ENCODE measurements around the gene GLOD4.
"Not testable (repeated sequence)": the region's sequence is repeated elsewhere in the genome, so short reads cannot be mapped to it uniquely, and the experiment has no call there.

GLOD4 gene

GRCh38 chr17:801660-802059 lies 19.6 kb upstream of the GLOD4 start:
- no peak for DNase-seq

DNA sequence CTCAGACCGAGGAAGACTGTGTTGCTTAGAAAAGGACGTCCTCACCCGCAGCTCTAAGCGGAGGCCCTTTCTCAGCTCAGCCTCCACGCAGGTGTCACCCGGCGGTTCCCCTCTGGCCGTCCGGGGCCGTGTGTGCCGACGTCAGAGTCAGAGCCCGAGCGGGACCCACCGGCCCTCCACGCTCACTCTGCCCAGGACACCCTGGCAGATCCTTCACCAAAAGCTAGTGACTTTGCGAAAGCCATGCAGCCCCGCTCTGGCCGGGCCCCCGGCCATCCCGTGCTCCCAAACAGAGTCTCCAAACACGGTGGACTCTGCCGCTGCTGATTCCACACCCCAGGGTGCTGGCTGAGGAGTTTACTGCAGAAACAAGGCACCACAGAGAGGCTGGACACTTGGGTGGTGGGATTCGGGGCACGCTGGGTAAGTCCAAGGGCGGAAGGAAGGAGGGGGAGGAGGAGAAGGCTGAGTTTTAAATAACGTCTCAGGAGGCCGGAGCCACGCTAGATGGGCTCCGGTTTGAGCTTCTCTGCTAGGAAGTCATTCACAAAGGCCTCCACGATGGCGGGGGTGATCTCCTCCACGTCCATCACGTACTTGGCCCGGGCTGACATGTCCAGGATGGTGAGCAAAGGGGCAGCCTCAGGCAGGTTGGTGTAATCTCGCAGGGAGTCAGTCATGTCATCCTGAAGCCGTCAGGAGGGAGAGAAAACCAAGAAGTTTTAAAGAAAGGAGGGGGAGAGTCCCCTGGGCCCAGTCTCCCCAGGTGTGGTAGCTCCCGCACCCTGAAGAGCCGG lies 18.6 kb upstream of the GLOD4 start:
- no peak for DNase-seq

- DNase-seq, result no peak
Observed at GRCh38 chr17:799261-799660, 17.2 kb upstream of the GLOD4 start.

DNA sequence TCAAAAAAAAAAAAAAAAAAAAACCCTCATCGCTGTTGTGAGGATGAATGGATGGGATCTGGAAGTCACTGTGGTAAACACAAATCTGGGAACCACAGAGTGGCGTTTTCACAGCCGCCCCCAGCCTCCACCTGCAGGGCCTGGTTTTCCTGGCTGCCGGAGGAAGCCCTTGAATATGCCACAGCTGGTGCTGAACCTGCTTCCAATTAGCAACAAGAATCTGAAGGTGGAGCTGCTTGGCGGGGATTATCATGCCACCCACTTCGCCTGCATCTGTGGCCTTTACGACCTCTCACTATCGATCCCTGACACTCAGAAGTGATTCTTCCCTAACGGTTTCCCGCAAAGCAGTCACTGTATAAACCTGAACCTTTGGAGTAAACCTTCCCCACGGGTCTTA lies 16.2 kb upstream of the GLOD4 start:
- DNase-seq, result no peak

DNA sequence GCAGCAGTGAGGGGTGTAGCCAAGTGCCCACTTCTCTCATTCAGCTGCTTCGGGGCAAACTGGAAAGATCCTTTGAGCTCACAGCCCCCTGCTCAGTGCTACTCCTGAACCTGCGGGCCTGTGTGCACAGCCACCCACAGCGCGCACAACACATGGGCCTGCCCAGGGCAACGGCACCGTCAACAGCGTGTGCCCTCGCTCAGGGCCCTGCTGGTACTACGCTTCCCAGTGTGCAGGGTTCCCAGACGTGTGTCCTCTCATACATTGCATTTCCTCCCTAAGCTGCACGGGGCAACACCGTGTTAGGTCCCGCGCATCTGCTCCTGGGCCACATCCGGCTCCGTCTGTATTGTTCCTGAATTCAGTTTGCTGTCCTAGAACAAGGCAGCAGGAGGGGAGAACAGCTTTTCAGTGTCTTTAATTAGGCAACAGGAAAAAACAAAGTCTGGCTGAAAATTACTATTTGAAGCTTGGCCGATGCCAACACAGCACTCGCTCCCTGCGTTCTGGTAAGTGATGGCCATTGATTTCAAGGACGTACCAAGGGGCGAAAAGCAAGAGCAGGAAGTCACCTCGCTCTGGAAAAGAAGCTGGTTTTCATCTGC lies 15.3 kb upstream of the GLOD4 start:
- DNase-seq, result no peak

GRCh38 chr17:796609-797008 lies 14.5 kb upstream of the GLOD4 start:
- no peak for DNase-seq

GRCh38 chr17:795721-796120 lies 13.6 kb upstream of the GLOD4 start:
- DNase-seq, result no peak

- DNase-seq, result no peak
Observed at GRCh38 chr17:795276-795675, 13.2 kb upstream of the GLOD4 start.

DNA sequence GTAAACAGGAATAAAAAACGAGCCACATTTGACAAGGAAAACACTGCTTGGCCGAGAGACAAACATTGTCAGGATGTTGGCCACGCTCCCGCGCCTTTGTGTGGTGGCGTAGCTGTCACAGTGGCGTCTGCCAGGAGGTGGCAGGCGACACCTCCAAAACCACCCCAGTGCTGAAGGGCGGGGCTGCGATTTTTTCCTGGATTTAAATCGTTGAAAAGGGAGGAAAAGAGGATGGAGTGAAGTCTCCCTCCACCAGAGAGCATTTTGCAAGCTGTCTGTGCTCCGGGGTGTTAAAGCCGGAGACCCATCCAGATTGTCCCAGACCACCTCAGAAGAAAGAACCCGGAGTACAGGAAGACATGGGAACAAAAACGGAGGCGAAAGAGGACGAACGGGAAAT lies 12.8 kb upstream of the GLOD4 start:
- peak; percentile 32 for DNase-seq

DNA sequence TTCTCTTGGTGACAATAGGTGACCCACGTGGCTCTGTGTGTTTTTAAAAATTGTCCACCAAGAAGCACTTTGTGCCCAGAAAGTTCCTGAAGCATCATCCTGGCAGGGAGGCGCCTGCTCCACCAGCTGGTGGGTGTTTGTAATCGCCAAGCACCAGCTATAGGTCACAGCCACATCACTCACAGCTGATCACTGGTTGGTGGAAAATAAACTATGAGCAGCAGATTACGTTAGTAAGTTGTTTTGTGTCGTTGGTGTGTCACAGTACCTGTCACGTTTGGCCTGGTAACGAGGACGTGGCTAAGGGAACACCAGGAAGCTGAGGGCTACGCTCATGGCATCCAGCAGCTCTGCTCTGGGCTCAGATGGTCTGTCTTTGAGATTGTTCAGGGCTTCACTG lies 10.2 kb upstream of the GLOD4 start:
- no peak for DNase-seq

- no peak for DNase-seq
Observed at GRCh38 chr17:791829-792228, 9.7 kb upstream of the GLOD4 start.

GRCh38 chr17:790874-791247 lies 8.8 kb upstream of the GLOD4 start:
- DNase-seq, result not testable (repeated sequence)

GRCh38 chr17:789931-790873 lies 8.1 kb upstream of the GLOD4 start:
- DNase-seq, result not testable (repeated sequence)

DNA sequence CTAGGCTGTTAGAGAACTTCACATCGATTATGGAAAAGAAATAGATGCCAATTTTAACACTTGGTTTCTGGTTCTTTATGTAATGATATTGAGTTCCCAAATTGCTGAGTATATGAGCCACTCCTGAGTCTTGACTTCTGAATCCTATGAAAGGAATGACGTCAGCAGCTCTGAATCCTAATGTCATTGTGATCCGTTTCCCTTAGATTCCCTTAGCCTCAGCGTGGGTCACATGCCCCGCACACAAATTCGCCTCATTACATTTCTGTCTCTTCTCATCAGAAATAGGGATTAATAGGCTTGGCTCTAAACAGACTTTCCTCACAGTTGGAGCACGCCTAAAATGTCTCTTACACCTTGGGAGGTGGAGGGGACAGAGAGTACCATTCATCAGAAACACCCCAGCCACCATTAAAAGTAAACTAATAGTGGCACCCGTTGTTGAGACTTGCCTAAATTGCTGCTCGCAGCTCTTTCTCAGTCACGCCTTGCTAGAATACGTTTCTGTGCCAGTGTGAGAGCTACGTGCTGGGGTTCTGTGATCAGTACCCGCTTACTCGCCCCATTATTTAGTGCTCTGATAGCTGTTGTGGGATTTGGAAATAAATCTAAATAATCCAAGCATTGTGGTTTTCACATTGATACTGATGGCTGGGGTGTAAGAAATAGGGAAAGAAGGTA lies 7.2 kb upstream of the GLOD4 start:
- no peak for DNase-seq

DNA sequence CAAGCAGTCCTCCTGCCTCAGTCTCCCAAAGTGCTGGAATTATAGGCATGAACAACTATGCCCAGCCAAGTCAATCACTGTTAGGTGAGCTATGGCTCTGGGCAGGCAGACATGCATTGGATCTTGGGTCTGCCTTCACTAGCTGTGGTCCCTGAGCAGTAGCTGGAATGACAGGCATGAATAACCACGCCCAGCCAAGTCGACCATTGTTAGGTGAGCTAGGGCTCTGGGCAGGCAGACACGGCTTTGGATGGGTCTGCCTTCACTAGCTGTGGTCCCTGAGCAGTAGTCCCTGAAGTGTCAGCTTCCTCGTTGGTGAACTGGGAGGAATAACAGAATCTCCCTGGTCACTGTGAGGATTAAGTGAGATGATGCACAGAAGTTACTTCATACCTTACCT lies 6.5 kb upstream of the GLOD4 start:
- no peak for DNase-seq

DNA sequence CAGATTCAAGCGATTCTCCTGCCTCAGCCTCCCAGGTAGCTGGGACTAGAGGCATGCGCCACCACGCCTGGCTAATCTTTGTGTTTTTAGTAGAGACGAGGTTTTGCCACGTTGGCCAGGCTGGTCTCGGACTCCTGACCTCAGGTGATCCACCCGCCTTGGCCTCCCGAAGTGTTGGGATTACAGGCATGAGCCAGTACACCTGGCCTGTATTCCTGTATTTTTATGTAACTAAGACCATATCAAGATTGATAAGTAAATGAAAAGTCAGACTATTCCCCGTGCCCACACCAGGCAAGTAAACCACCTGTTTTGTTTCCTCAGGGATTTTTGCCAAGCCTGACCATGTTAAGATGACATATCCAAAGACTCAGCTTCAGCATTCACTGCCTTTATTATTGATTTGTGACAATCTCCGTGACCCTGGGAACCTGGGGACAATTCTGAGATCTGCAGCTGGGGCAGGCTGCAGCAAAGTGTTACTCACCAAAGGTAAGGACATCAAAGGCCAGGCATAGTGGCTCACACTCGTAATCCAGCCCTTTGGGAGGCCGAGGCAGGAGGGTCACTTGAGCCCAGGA lies 5.7 kb upstream of the GLOD4 start:
- DNase-seq, result no peak

GRCh38 chr17:785901-786300 lies 3.8 kb upstream of the GLOD4 start:
- DNase-seq, result not testable (repeated sequence)

DNA sequence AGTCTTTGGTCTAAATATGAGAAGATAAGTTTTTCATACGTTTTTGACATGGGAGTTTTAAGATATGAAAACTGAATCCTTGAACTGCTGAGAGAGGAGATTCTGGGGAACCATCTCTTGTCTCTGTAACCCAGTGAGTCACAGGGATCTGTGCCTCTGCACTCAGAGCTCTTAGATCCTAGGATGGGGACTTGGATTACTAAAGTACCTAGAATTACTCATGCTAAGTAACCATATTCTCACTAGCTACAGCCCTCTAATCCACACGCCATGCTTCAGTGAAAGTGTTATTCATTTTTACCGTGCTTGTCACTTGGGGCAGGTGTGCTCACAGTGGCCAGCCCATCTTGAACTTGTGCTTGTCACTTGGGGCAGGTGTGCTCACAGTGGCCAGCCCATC lies 2.1 kb upstream of the GLOD4 start:
- DNase-seq, result no peak

DNA sequence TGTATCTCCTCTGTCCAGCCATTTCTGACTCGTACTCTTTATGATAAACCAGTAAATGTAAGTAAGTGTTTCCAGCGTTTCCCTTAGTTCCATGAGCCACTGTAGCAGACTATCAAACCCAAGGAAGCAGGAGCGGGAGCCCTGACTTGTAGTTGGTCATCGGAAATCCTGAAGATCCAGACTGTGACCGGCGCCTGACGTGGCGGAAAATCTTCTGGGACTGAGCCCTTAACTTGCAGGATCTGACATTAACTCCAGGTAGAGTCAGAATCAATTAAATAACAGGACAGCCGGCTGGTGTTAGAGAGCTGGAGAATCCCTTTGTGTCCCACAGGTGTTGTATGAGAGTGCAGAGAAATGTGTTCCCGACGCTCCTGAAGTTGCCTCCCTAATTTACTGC lies 4.0 kb downstream of the GLOD4 start:
- no peak for DNase-seq

- DNase-seq, result no peak
Observed at GRCh38 chr17:774313-774584, 7.8 kb downstream of the GLOD4 start.

- no peak for DNase-seq
Observed at GRCh38 chr17:773467-774312, 8.4 kb downstream of the GLOD4 start.

GRCh38 chr17:773016-773415 lies 9.1 kb downstream of the GLOD4 start:
- no peak for DNase-seq
